HG02870 (cell line): Measurements from ENCODE around the gene FGF19.
"Not testable (repeated sequence)": the region's sequence is repeated elsewhere in the genome, so short reads cannot be mapped to it uniquely, and the experiment has no call there.

Experiments
- ATAC-seq: cut with Tn5 transposase; IDR thresholded peaks from one replicate; pipeline ENCODE4 v1.9.1; 2021; ENCODE audit warnings: mild to moderate bottlenecking, moderate library complexity; ENCODE audit not compliant: unreplicated experiment

Gene FGF19

GRCh38 chr11:69697469-69697843, 6.4 kb downstream of the FGF19 start:
- no peak for ATAC-seq

GRCh38 chr11:69696749-69697468, 6.9 kb downstream of the FGF19 start:
- ATAC-seq: no peak

- ATAC-seq: not testable (repeated sequence)
Observed at GRCh38 chr11:69695995-69696394, 7.8 kb downstream of the FGF19 start.

- no peak for ATAC-seq
Observed at GRCh38 chr11:69695581-69695980, 8.2 kb downstream of the FGF19 start.

GRCh38 chr11:69694781-69695180, 9.0 kb downstream of the FGF19 start:
- ATAC-seq: no peak

GRCh38 chr11:69692422-69692821, 11.4 kb downstream of the FGF19 start:
- ATAC-seq: no peak

- ATAC-seq: no peak
Observed at GRCh38 chr11:69691463-69691862, 12.4 kb downstream of the FGF19 start.

- no peak for ATAC-seq
Observed at GRCh38 chr11:69689484-69690319, 14.1 kb downstream of the FGF19 start.

GRCh38 chr11:69687969-69688771, 15.7 kb downstream of the FGF19 start:
- not testable (repeated sequence) for ATAC-seq

GRCh38 chr11:69686856-69687255, 17.0 kb downstream of the FGF19 start:
- no peak for ATAC-seq

GRCh38 chr11:69686452-69686851, 17.4 kb downstream of the FGF19 start:
- no peak for ATAC-seq

- no peak for ATAC-seq
Observed at GRCh38 chr11:69685348-69685747, 18.5 kb downstream of the FGF19 start.

GRCh38 chr11:69684651-69685050, 19.2 kb downstream of the FGF19 start:
- ATAC-seq: no peak

- no peak for ATAC-seq
Observed at GRCh38 chr11:69683764-69684333, 20.0 kb downstream of the FGF19 start.

GRCh38 chr11:69682681-69683326, 21.0 kb downstream of the FGF19 start:
- ATAC-seq: no peak

- no peak for ATAC-seq
Observed at GRCh38 chr11:69682221-69682620, 21.6 kb downstream of the FGF19 start.

- no peak for ATAC-seq
Observed at GRCh38 chr11:69680688-69681087, 23.1 kb downstream of the FGF19 start.

GRCh38 chr11:69677749-69678148, 26.1 kb downstream of the FGF19 start:
- no peak for ATAC-seq

GRCh38 chr11:69674886-69675714, 28.7 kb downstream of the FGF19 start, which contains the start of gene LTO1:
Gene LTO1 (minus strand): TSS chr11:69675353. CDS start chr11:69675239, 114 bp downstream.
- peak; percentile 85 for ATAC-seq
